Neuronal stem cell (in vitro differentiated cells): ENCODE results near the gene MEGF8.

Experiments used
- DNase-seq: peaks from one replicate; pipeline ENCODE4 v3.0.0-alpha.2; 2013; ENCODE audit warnings: low spot score
- H2AFZ ChIP-seq: one replicate; pipeline ENCODE4 v1.6.1; 2013; ENCODE audit warnings: mild to moderate bottlenecking, low read length, inconsistent platforms
- H2AK5ac ChIP-seq: 2 replicates; pipeline ENCODE4 v1.6.1; 2013; ENCODE audit warnings: low read depth, mild to moderate bottlenecking, inconsistent platforms, low read length, moderate library complexity, mixed read lengths
- H2BK120ac ChIP-seq: 2 replicates; pipeline ENCODE4 v1.6.1; 2013; ENCODE audit warnings: low read depth, mild to moderate bottlenecking, inconsistent platforms, low read length, moderate library complexity, mixed read lengths
- H2BK12ac ChIP-seq: one replicate; pipeline ENCODE4 v1.6.1; 2013; ENCODE audit warnings: low read length, inconsistent platforms
- H2BK15ac ChIP-seq: 2 replicates; pipeline ENCODE4 v1.6.1; 2013; ENCODE audit warnings: mild to moderate bottlenecking, low read length, inconsistent platforms, mixed read lengths
- H2BK5ac ChIP-seq: one replicate; pipeline ENCODE4 v1.6.1; 2013; ENCODE audit warnings: inconsistent platforms, mild to moderate bottlenecking, low read length, moderate library complexity
- H3K14ac ChIP-seq: one replicate; pipeline ENCODE4 v1.6.1; 2013; ENCODE audit warnings: low read length, inconsistent platforms
- H3K18ac ChIP-seq: 2 replicates; pipeline ENCODE4 v1.6.1; 2013; ENCODE audit warnings: low read length, inconsistent platforms
- H3K23ac ChIP-seq: 2 replicates; pipeline ENCODE4 v1.6.1; 2013; ENCODE audit warnings: low read depth, mild to moderate bottlenecking, mixed read lengths, low read length, inconsistent platforms; ENCODE audit not compliant: poor library complexity
- H3K27ac ChIP-seq: replicated peaks from 3 replicates; pipeline ENCODE4 v1.5.1; 2013; ENCODE audit warnings: low read length, inconsistent platforms
- H3K27me3 ChIP-seq, 3 experiments: 2 replicates each; pipeline ENCODE4 v1.6.1; 2013; ENCODE audit warnings: low read length in 3 of 3, mild to moderate bottlenecking in 2 of 3, inconsistent platforms in 1 of 3, low read depth in 1 of 3, mixed read lengths in 1 of 3, moderate library complexity in 1 of 3; ENCODE audit not compliant: control insufficient read depth in 3 of 3, insufficient read depth in 3 of 3
- H3K36me3 ChIP-seq, 2 donors: replicated peaks in 1 of 2; 2 replicates each; pipeline ENCODE4 v1.6.1; 2013; ENCODE audit warnings: low read length in 2 of 2; ENCODE audit not compliant: control insufficient read depth in 2 of 2, insufficient read depth in 2 of 2
- H3K4ac ChIP-seq: 2 replicates; pipeline ENCODE4 v1.6.1; 2013; ENCODE audit warnings: inconsistent platforms, mild to moderate bottlenecking, low read length, moderate library complexity
- H3K4me1 ChIP-seq, 2 donors: 1 replicate in 1 of 2; 2 replicates in 1 of 2; pipeline ENCODE4 v1.6.1; 2013; ENCODE audit warnings: low read length in 2 of 2, low read depth in 1 of 2; ENCODE audit not compliant: control insufficient read depth in 2 of 2, insufficient read depth in 1 of 2
- H3K4me2 ChIP-seq: one replicate; pipeline ENCODE4 v1.6.1; 2013; ENCODE audit warnings: mild to moderate bottlenecking, low read length, inconsistent platforms; ENCODE audit not compliant: insufficient read depth, poor library complexity, severe bottlenecking
- H3K4me3 ChIP-seq, 2 donors: 2 replicates each; pipeline ENCODE4 v1.5.1; 2013; ENCODE audit warnings: low read length in 2 of 2, mild to moderate bottlenecking in 2 of 2, inconsistent platforms in 1 of 2, moderate library complexity in 1 of 2
- H3K79me1 ChIP-seq: one replicate; pipeline ENCODE4 v1.6.1; 2013; ENCODE audit warnings: low read depth, mild to moderate bottlenecking, inconsistent platforms, low read length, moderate library complexity
- H3K9ac ChIP-seq: one replicate; pipeline ENCODE4 v1.6.1; 2013; ENCODE audit warnings: mild to moderate bottlenecking, low read depth, low read length, inconsistent platforms; ENCODE audit not compliant: poor library complexity
- H3K9me3 ChIP-seq, 2 donors: replicated peaks in 1 of 2; 2 replicates each; pipeline versions ENCODE3 to v1.6.1; 2013; ENCODE audit warnings: low read length in 2 of 2, mild to moderate bottlenecking in 2 of 2, inconsistent platforms in 1 of 2, low read depth in 1 of 2, mixed read lengths in 1 of 2, moderate library complexity in 1 of 2; ENCODE audit not compliant: control insufficient read depth in 2 of 2, insufficient read depth in 1 of 2
- H4K8ac ChIP-seq: one replicate; pipeline ENCODE4 v1.6.1; 2013; ENCODE audit warnings: low read depth, mild to moderate bottlenecking, inconsistent platforms, low read length, moderate library complexity
- H4K91ac ChIP-seq: one replicate; pipeline ENCODE4 v1.6.1; 2013; ENCODE audit warnings: low read length, low read depth, mild to moderate bottlenecking, inconsistent platforms; ENCODE audit not compliant: poor library complexity
- WGBS, 2 donors: extraction: QIAGEN DNeasy Blood & Tissue Kit; methylation state at CpG; one replicate each; pipeline ENCODE4 v1.1.7; 2013; ENCODE audit warnings: missing lambda C conversion rate in 2 of 2, mixed read lengths in 1 of 2; ENCODE audit not compliant: insufficient read length in 2 of 2, insufficient replicate concordance in 1 of 2; ENCODE audit errors: extremely low coverage in 2 of 2; 5-methylcytosine and 5-hydroxymethylcytosine counted together

MEGF8 gene

DNA sequence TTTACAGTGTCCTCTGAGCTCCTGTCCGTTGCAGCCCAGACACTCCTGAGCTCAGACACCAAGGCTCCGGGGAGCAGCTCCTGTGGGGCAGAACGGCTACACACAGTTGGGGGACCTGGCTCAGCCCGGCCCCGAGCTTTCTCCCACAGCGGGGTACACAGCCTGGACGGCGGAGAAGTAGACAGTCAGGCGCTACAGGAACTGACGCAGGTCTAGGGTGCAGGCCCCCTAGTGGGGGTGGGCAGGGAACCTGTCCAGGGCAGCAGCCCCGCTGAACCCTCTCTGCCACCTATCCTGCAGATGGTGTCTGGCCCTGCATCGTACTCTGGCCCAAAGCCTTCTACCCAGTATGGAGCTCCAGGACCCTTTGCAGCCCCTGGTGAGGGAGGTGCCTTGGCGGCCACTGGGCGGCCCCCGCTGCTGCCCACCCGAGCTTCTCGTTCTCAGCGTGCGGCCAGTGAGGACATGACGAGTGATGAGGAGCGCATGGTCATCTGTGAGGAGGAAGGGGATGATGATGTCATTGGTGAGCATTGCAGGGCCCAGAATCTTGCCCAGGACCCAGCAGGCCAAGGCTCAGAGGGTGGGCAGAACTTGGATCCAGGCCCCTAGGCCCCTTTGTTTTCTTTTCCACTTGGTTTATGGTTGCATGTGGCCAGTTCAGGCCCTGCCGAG lies 36.4 kb upstream of the MEGF8 start:
- no CpG with 5 or more reads among the region's 22 CpGs for WGBS, 2 donors
- H3K23ac ChIP-seq: peak overlapping the region; percentile 25
- peak overlapping the region; percentile 44 for H3K9ac ChIP-seq
- H2BK15ac ChIP-seq: no peak overlapping the region
- H2AFZ ChIP-seq: no peak overlapping the region
- no peak overlapping the region for H3K14ac ChIP-seq
- H3K79me1 ChIP-seq: peaks cover 31% of the 10 kb centered on the region
- H3K4me2 ChIP-seq: no peak overlapping the region
- no peak overlapping the region for H2BK12ac ChIP-seq
- H3K27ac ChIP-seq: no peak overlapping the region
- peak overlapping the region; percentile 75 for H2BK5ac ChIP-seq
- peaks cover 74 to 86% of the 10 kb centered on the region in 2 donors for H3K36me3 ChIP-seq
- H3K4ac ChIP-seq: no peak overlapping the region
- no peak overlapping the region for H4K91ac ChIP-seq
- H3K18ac ChIP-seq: no peak overlapping the region
- H3K4me3 ChIP-seq: no peak overlapping the region
- H3K4me1 ChIP-seq: peaks cover 14% of the 10 kb centered on the region in 2 donors
- peaks cover 0 to 2% (median 0%) of the 10 kb centered on the region in 3 experiments for H3K27me3 ChIP-seq
- H3K9me3 ChIP-seq: peaks cover 0 to 2% of the 10 kb centered on the region in 2 donors
- H2AK5ac ChIP-seq: no peak overlapping the region
- H4K8ac ChIP-seq: no peak overlapping the region
- no peak for DNase-seq
- no peak overlapping the region for H2BK120ac ChIP-seq

DNA sequence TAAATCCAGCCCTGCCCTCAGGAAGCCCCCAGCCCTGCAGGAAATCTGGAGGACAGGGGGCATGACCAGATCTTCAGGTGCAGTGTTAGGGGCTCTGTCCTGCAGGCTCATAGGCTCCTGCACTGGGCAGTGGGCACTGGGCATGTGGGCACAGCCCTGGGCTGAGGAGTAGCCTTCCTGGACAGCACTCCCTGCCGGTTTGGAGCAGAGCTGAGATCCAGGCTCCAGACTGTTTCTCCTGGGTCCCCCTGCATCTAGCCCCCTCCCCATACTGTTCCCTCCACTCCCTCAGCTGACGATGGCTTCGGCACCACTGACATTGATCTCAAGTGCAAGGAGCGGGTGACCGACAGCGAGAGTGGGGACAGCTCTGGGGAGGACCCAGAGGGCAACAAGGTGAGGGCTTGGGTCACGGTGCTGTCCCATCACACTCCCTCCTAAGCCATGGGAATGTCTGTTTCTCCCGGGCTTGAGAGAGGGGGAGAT lies 35.8 kb upstream of the MEGF8 start:
- no peak overlapping the region for H2BK15ac ChIP-seq
- DNase-seq: no peak
- peaks cover 14% of the 10 kb centered on the region in 2 donors for H3K4me1 ChIP-seq
- no peak overlapping the region for H3K14ac ChIP-seq
- H3K9ac ChIP-seq: peak overlapping the region; percentile 44
- peaks cover 0 to 2% (median 0%) of the 10 kb centered on the region in 3 experiments for H3K27me3 ChIP-seq
- H3K23ac ChIP-seq: peak overlapping the region; percentile 93
- no peak overlapping the region for H3K18ac ChIP-seq
- peaks cover 0 to 2% of the 10 kb centered on the region in 2 donors for H3K9me3 ChIP-seq
- H4K8ac ChIP-seq: no peak overlapping the region
- H3K4ac ChIP-seq: no peak overlapping the region
- no peak overlapping the region for H2BK120ac ChIP-seq
- H2BK12ac ChIP-seq: no peak overlapping the region
- peaks cover 30% of the 10 kb centered on the region for H3K79me1 ChIP-seq
- WGBS, 2 donors: no CpG with 5 or more reads among the region's 8 CpGs
- no peak overlapping the region for H2AFZ ChIP-seq
- no peak overlapping the region for H3K4me3 ChIP-seq
- no peak overlapping the region for H2AK5ac ChIP-seq
- H3K4me2 ChIP-seq: no peak overlapping the region
- H4K91ac ChIP-seq: no peak overlapping the region
- H3K27ac ChIP-seq: no peak overlapping the region
- peaks cover 80 to 92% of the 10 kb centered on the region in 2 donors for H3K36me3 ChIP-seq
- peak overlapping the region; percentile 75 for H2BK5ac ChIP-seq

GRCh38 chr19:42290136-42290522 lies 35.3 kb upstream of the MEGF8 start:
- Histone ChIP-seq H2AK5ac (no peak overlapping the region), H3K23ac (peak overlapping the region; percentile 93), H2BK5ac (peak overlapping the region; percentile 75), H3K9ac (peak overlapping the region; percentile 44), H3K79me1 (peaks cover 25% of the 10 kb centered on the region), H2BK15ac (no peak overlapping the region), H3K4me2 (no peak overlapping the region), H3K27ac (no peak overlapping the region), H3K27me3 (peaks cover 0 to 2% (median 0%) of the 10 kb centered on the region in 3 experiments), H3K9me3 (peaks cover 0 to 2% of the 10 kb centered on the region in 2 donors), H3K18ac (no peak overlapping the region), H3K4ac (no peak overlapping the region), H3K4me3 (no peak overlapping the region), H4K8ac (no peak overlapping the region), H3K36me3 (peaks cover 82 to 95% of the 10 kb centered on the region in 2 donors), H4K91ac (no peak overlapping the region), H2AFZ (no peak overlapping the region), H2BK120ac (no peak overlapping the region), H3K14ac (no peak overlapping the region), H2BK12ac (no peak overlapping the region), H3K4me1 (peaks cover 10 to 11% of the 10 kb centered on the region in 2 donors)
- DNase-seq: no peak
- WGBS, 2 donors: no CpG with 5 or more reads among the region's 13 CpGs

- Histone ChIP-seq H3K9ac (peak overlapping the region; percentile 44), H3K27me3 (peaks cover 0 to 2% (median 0%) of the 10 kb centered on the region in 3 experiments), H3K4me3 (no peak overlapping the region), H2AK5ac (no peak overlapping the region), H4K8ac (peak overlapping the region; percentile 96), H2BK15ac (no peak overlapping the region), H2BK5ac (peak overlapping the region; percentile 75), H3K4me2 (no peak overlapping the region), H2BK12ac (no peak overlapping the region), H3K36me3 (peaks cover 85 to 98% of the 10 kb centered on the region in 2 donors), H4K91ac (no peak overlapping the region), H3K27ac (no peak overlapping the region), H2BK120ac (no peak overlapping the region), H3K14ac (peak overlapping the region; percentile 21), H2AFZ (no peak overlapping the region), H3K79me1 (peaks cover 22% of the 10 kb centered on the region), H3K9me3 (peaks cover 0 to 2% of the 10 kb centered on the region in 2 donors), H3K4ac (no peak overlapping the region), H3K23ac (peak overlapping the region; percentile 65), H3K4me1 (peaks cover 3 to 5% of the 10 kb centered on the region in 2 donors), H3K18ac (no peak overlapping the region)
- WGBS, 2 donors: no CpG with 5 or more reads among the region's 31 CpGs
- no peak for DNase-seq
These were observed 34.7 kb upstream of the MEGF8 start for GRCh38 chr19:42290523-42291434.
